Measurements from ENCODE around the gene FRMD4A. TPM values are rescaled to one million over a fixed set of nuclear protein-coding genes. Genes with fewer than 3 reads are reported as not detected.

FRMD4A gene
- total and polyA plus RNA-seq, 10 of the 15 experiments (the other 5 are each of a cell fraction or from before 2014, with no cell fraction given) = 17.8 to 75.2 (median 39.1) TPM

- Histone ChIP-seq H3K27ac (ENCODE audit: control insufficient read depth, insufficient read depth) (no peak overlapping the region), H3K36me3 (ENCODE audit: control insufficient read depth in 2 of 2, insufficient read depth in 2 of 2, low read length in 1 of 2) (peaks cover 2 to 18% of the 10 kb centered on the region in 2 experiments), H3K9me3 (replicated peaks; ENCODE audit: control insufficient read depth, insufficient read depth, low read length) (no peaks in the 10 kb centered on the region), H3K27me3 (replicated peaks in 1 of 2; ENCODE audit: control insufficient read depth in 2 of 2, insufficient read depth in 2 of 2, low read length in 1 of 2) (no peaks in the 10 kb centered on the region), H3K4me1 (ENCODE audit: control insufficient read depth, insufficient read depth, low read length) (no peaks in the 10 kb centered on the region), H4K20me1 (ENCODE audit: control insufficient read depth, insufficient read depth) (no peaks in the 10 kb centered on the region), H3K9ac (ENCODE audit: control insufficient read depth, insufficient read depth, low read length) (no peak overlapping the region), H2AFZ (ENCODE audit: control insufficient read depth, low read depth, low read length) (no peak overlapping the region), H3K4me2 (ENCODE audit: control insufficient read depth, insufficient read depth) (no peak overlapping the region), H3K79me2 (ENCODE audit: control insufficient read depth, insufficient read depth, low read length) (no peaks in the 10 kb centered on the region), H3K4me3 (no peak overlapping the region)
- intact Hi-C loops (cut with micrococcal nuclease; ENCODE audit: unreplicated experiment) (no loop called here), in situ Hi-C loops (cut with MboI) (no loop called here)
- SMC1A ChIA-PET (ENCODE audit: uncharacterized antibody, unreplicated experiment) = interaction anchor here (0.7 kb wide), 1 partner anchor 8 kb away, joined by 3 read pairs; no protein-coding TSS in a partner anchor
- RAD21 ChIA-PET (ENCODE audit: unreplicated experiment) = no interaction called here
- ATAC-seq (no peak), FAIRE-seq (peak; percentile 27), DNase-seq (ENCODE audit: low read depth, low spot score) (no peak)
- no TSS peak for BruUV-seq (replicated peaks)
- WGBS (ENCODE audit: insufficient coverage, insufficient replicate concordance, low lambda C conversion rate, missing lambda C conversion rate) = 79% methylated on average over 7 of the region's 7 CpGs
- POLR2A ChIA-PET = interaction anchor here (0.8 kb wide), 1 partner anchor 76 kb away, joined by 3 read pairs; no protein-coding TSS in a partner anchor
- CTCF ChIA-PET = interaction anchor here (0.7 to 3.7 kb wide), 5 partner anchors 12 to 515 kb away, joined by 3 to 19 read pairs (median 3); no protein-coding TSS in a partner anchor
- no peak for TF ChIP-seq ATF2 (IDR thresholded peaks at IDR 0.05; ENCODE audit: low read length)
- no peak for TF ChIP-seq ZBTB11 (CRISPR knock-in tag; IDR thresholded peaks at IDR 0.05)
- no peak for TF ChIP-seq CTCF (IDR thresholded peaks at IDR 0.05 in 2 of 3, conservative IDR thresholded peaks at IDR 0.05 in 1 of 3; ENCODE audit: control insufficient read depth in 2 of 3, extremely low read depth in 1 of 3, insufficient read depth in 1 of 3, low read depth in 3 of 3, low read length in 3 of 3)
- no peak for TF ChIP-seq SREBF2 (IDR thresholded peaks at IDR 0.05; ENCODE audit: low read length)
- TF ChIP-seq PRDM15 (CRISPR knock-in tag; IDR thresholded peaks at IDR 0.05) = no peak
- no peak for TF ChIP-seq ZNF592 (IDR thresholded peaks at IDR 0.05)
- TF ChIP-seq SP1 (IDR thresholded peaks at IDR 0.05; ENCODE audit: low read depth, low read length) = no peak
Observed at GRCh38 chr10:13615650-13616300, 714.9 kb downstream of the FRMD4A start.

All from GM12878 (cell line).